Naive thymus-derived CD4-positive, alpha-beta T cell (primary cell): Measurements from ENCODE around the gene DRICH1. TPM values are rescaled to one million over a fixed set of nuclear protein-coding genes. Genes with fewer than 3 reads are reported as not detected.
"Not testable (repeated sequence)": the region's sequence is repeated elsewhere in the genome, so short reads cannot be mapped to it uniquely, and the experiment has no call there.

Experiments
- ATAC-seq: fragments of 150-1000 bp; cut with Tn5 transposase; 2 replicates; pipeline ENCODE4 v1.10.0; 2021; ENCODE audit warnings: mild to moderate bottlenecking, moderate library complexity
- CTCF ChIA-PET: fragments of 350-600 bp; sonication (Branson Sonifier 250); formaldehyde crosslinking; loops from one replicate; lab custom pipeline; 2021; ENCODE audit warnings: antibody characterized with exemption; lab: Charles Lee
- POLR2A ChIA-PET: fragments of 350-600 bp; sonication (Branson Sonifier 250); formaldehyde crosslinking; loops from one replicate; lab custom pipeline; 2021; ENCODE audit warnings: antibody characterized with exemption, inconsistent platforms; lab: Charles Lee
- DNase-seq, 9 donors: peaks; one replicate each; pipeline versions ENCODE4 v3.0.0 to v3.0.0-alpha.2; 2020 to 2022; ENCODE audit warnings: mixed read lengths in 1 of 9
- H3K27ac ChIP-seq: one replicate; pipeline ENCODE4 v1.7.0; 2013; ENCODE audit warnings: mild to moderate bottlenecking, low read depth, low read length, moderate library complexity
- H3K27me3 ChIP-seq, 2 donors: one replicate each; pipeline ENCODE4 v1.7.0; 2013; ENCODE audit warnings: low read length in 2 of 2, mild to moderate bottlenecking in 2 of 2, moderate library complexity in 2 of 2; ENCODE audit not compliant: control insufficient read depth in 2 of 2, insufficient read depth in 2 of 2
- H3K36me3 ChIP-seq, 3 experiments: 1 replicate in 2 of 3; 2 replicates in 1 of 3; pipeline ENCODE4 v1.7.0; 2013; ENCODE audit warnings: low read length in 3 of 3, mild to moderate bottlenecking in 3 of 3, moderate library complexity in 1 of 3; ENCODE audit not compliant: insufficient read depth in 3 of 3, control insufficient read depth in 2 of 3
- H3K4me1 ChIP-seq, 2 donors: one replicate each; pipeline ENCODE4 v1.7.0; 2013; ENCODE audit warnings: low read length in 2 of 2, mild to moderate bottlenecking in 2 of 2, moderate library complexity in 1 of 2; ENCODE audit not compliant: control insufficient read depth in 2 of 2, insufficient read depth in 2 of 2
- H3K4me3 ChIP-seq: 2 replicates; pipeline ENCODE4 v1.7.0; 2013; ENCODE audit warnings: mild to moderate bottlenecking, low read length
- H3K9me3 ChIP-seq, 3 experiments: 1 replicate in 2 of 3; 2 replicates in 1 of 3; pipeline ENCODE4 v1.7.0; 2013; ENCODE audit warnings: low read length in 3 of 3; ENCODE audit not compliant: control insufficient read depth in 2 of 3
- H3K27ac Mint-ChIP-seq, 9 donors: one replicate each; pipeline ENCODE4 v1.8.0; 2020 to 2022; ENCODE audit warnings: mixed read lengths in 9 of 9, mild to moderate bottlenecking in 8 of 9, moderate library complexity in 5 of 9, inconsistent platforms in 2 of 9
- H3K27me3 Mint-ChIP-seq, 5 donors: one replicate each; pipeline ENCODE4 v1.8.0; 2021 to 2022; ENCODE audit warnings: mixed read lengths in 5 of 5, mild to moderate bottlenecking in 1 of 5
- H3K36me3 Mint-ChIP-seq, 5 donors: one replicate each; pipeline ENCODE4 v1.8.0; 2020 to 2022; ENCODE audit warnings: mixed read lengths in 5 of 5, mild to moderate bottlenecking in 3 of 5, inconsistent platforms in 1 of 5
- H3K4me1 Mint-ChIP-seq, 7 donors: one replicate each; pipeline ENCODE4 v1.8.0; 2020 to 2022; ENCODE audit warnings: mixed read lengths in 7 of 7, mild to moderate bottlenecking in 3 of 7, inconsistent platforms in 1 of 7
- H3K4me3 Mint-ChIP-seq, 10 donors: one replicate each; pipeline ENCODE4 v1.8.0; 2020 to 2022; ENCODE audit warnings: mild to moderate bottlenecking in 10 of 10, mixed read lengths in 10 of 10, moderate library complexity in 6 of 10, inconsistent platforms in 2 of 10
- H3K9me3 Mint-ChIP-seq, 11 donors: one replicate each; pipeline ENCODE4 v1.8.0; 2020 to 2022; ENCODE audit warnings: mixed read lengths in 11 of 11, mild to moderate bottlenecking in 4 of 11, inconsistent platforms in 1 of 11, moderate library complexity in 1 of 11
- intact Hi-C, 2 donors: fragments of 100-400 bp; cut with micrococcal nuclease; formaldehyde crosslinking; loops; one replicate each; pipeline ENCODE4 v1.15.1; 2023
- polyA plus RNA-seq, 2 donors: library from polyadenylated mRNA; unstranded; fragments of 300-500 nt; fragmentation: Illumina TruSeq; gene quantifications; one replicate each; pipeline ENCODE4 v1.2.3, GENCODE V29; 2021
- total RNA-seq, 6 experiments: library from RNA in 5 of 6; stranded (reverse) in 5 of 6; gene quantifications; 1 replicate in 5 of 6; 2 replicates in 1 of 6; pipeline ENCODE4 v1.2.3 and lab custom pipeline; 2021 to 2026

Gene DRICH1
- total and polyA plus RNA-seq, 7 experiments from 2014 or later: 0.58 to 3.7 (median 2.1) TPM; not detected in 2

DNA sequence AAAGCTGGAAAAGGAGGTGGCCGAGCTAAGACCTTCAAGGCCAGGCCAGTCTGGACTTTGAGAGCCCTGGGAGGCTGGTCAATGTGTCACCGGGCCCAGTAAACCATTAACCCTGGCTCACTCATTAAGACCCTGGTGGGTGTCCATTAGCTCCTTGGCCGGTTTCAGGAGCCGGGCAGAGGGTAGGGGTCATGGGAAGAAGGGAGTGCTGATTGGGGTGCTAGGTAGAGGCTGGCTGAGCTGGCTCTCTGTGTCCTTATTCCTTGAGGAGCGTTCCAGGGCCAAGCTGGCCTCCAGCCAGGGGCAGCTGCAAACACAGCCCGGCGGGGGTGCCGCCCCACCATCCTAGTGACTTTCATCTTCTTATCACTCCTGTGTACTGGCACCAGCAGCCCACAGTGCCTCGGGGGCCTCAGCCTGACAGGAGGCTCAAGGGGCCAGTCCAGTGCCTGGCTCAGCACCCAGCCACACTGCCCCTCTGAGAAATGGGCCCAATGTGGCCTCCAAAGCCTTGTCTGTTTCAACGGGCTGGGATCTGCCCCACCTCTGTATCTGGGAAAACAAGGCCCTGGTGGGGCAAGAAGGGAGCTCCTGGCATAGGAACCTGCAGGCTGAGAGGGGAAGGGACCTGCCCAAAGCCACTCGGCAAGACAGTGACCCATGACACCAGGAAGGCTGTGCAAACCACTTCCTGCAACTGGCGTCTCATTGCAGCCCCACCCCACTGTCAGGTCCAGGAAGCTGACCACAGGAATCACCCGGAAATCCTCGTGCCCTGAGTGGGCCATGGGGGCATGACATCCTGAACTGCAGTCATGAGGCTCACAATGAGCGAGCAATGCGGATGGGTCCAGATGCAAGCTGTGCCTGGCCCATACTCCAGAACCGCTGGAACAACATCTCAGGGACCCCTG is 43.6 kb upstream of the DRICH1 start:
- DNase-seq (no peak), ATAC-seq (peak; percentile 80)
- Histone ChIP-seq H3K4me1 (peaks cover 0 to 9% of the 10 kb centered on the region in 2 donors), H3K36me3 (peaks cover 0 to 8% (median 0%) of the 10 kb centered on the region in 3 experiments), H3K9me3 (no peaks in the 10 kb centered on the region), H3K4me3 (no peak overlapping the region), H3K27ac (no peak overlapping the region), H3K27me3 (no peaks in the 10 kb centered on the region)
- H3K4me3 Mint-ChIP-seq: no peak overlapping the region
- peaks cover 0 to 29% (median 8%) of the 10 kb centered on the region in 7 donors for H3K4me1 Mint-ChIP-seq
- H3K9me3 Mint-ChIP-seq: no peaks in the 10 kb centered on the region
- POLR2A ChIA-PET: no interaction called here
- H3K36me3 Mint-ChIP-seq: peaks cover 4 to 14% (median 4%) of the 10 kb centered on the region in 5 donors
- no peaks in the 10 kb centered on the region for H3K27me3 Mint-ChIP-seq
- H3K27ac Mint-ChIP-seq: no peak overlapping the region
- CTCF ChIA-PET: no interaction called here
- intact Hi-C loops: loop anchor here in 1 of 2 donors (10.0 kb wide), 1 partner anchor 929 kb away; the partner anchor contains the start of gene GGT1

DNA sequence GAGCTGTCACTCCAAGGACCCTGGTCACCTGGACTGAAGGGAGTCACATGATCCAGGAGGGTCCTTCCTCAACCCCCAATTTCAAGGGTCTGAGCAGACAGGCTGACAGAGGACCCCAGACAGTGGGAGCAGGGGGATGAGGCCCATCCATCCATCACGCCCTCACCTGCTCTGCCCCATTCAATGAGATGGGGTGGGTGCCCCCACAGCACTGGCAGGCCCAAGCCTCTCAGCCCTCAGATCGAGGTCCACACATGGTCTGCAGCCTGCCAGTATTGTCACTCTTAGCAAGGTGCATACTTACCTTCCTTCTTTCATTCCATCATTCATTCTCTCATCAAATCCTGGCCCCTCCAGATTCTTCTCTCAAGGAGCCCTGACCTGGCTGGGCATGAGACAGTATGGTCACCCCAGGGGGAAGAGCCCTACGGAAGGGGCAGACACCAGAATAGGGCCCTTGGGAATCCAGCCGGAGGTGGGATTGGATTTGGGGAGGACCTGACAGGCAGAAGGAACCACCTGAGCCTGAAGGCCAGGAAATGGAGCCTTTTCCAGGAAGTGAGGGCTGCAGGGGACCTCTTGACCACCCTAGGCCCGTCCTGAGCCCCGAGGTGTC is 42.9 kb upstream of the DRICH1 start:
- H3K9me3 Mint-ChIP-seq, H3K27ac ChIP-seq, H3K9me3 ChIP-seq, H3K27me3 Mint-ChIP-seq, H3K4me1 ChIP-seq, H3K27me3 ChIP-seq, POLR2A ChIA-PET, CTCF ChIA-PET, ATAC-seq, H3K4me3 ChIP-seq, H3K36me3 ChIP-seq, DNase-seq, H3K36me3 Mint-ChIP-seq, H3K4me3 Mint-ChIP-seq: not testable (repeated sequence)
- Mint-ChIP-seq H3K4me1 (peaks cover 0 to 29% (median 8%) of the 10 kb centered on the region in 7 donors), H3K27ac (peak overlapping the region in 2 of 9 donors; percentile 39 to 43)
- intact Hi-C loops: loop anchor here in 1 of 2 donors (10.0 kb wide), 1 partner anchor 930 kb away; the partner anchor contains the start of gene GGT1

DNA sequence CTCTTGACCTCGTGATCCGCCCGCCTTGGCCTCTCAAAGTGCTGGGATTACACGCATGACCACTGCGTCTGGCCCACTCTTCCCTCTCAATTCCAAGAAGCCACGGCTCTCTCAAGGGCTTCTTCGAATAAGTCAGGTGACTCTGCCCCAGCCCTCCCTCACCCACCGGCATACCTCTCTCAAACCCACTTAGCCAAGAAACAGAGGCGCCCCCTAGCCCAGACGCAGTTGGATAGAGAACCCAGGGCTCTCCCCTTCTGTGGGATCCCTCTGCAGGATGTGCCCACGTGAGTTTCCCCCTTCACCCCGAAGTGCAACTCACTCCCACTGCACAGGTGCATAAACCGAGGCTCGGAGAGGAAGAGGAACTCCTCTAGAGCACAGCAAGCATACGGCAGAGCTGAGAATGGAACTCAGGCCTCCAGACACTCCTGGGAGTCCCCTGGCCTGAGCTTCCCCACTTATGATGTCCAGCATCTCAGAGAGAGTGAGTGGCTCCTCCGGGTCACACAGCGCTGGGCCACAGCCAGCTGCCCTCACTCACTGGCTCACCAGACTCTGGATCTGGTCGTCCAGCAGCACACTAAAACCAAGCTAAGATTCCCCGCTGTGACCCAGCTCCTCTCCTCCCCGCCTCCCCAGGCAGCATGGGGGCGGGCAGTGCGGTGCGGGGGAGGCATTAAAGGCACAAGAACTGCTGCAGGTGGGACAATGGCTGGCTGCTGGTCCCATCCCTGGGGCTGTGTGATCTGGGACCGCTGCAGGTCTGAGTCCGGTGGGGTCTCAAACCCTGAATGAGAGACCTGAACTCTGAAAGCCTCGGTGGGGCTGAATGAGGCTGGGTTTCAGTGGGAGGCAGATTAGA is 41.9 kb upstream of the DRICH1 start:
- intact Hi-C loops: loop anchor here in 1 of 2 donors (2.0 to 10.0 kb wide), 2 partner anchors 23 to 931 kb away; partner anchors contain the start of gene GGT1
- Histone ChIP-seq H3K9me3 (no peaks in the 10 kb centered on the region), H3K36me3 (peaks cover 0 to 7% (median 0%) of the 10 kb centered on the region in 3 experiments), H3K27ac (no peak overlapping the region), H3K27me3 (no peaks in the 10 kb centered on the region), H3K4me3 (no peak overlapping the region), H3K4me1 (peaks cover 0 to 9% of the 10 kb centered on the region in 2 donors)
- ChIA-PET POLR2A (interaction anchor here (0.6 kb wide), 1 partner anchor 17 kb away, joined by 7 read pairs; no protein-coding TSS in a partner anchor), CTCF (no interaction called here)
- H3K9me3 Mint-ChIP-seq: no peaks in the 10 kb centered on the region
- H3K36me3 Mint-ChIP-seq: peaks cover 0 to 5% (median 0%) of the 10 kb centered on the region in 5 donors
- no peaks in the 10 kb centered on the region for H3K27me3 Mint-ChIP-seq
- ATAC-seq (no peak), DNase-seq (no peak)
- H3K4me1 Mint-ChIP-seq: peaks cover 0 to 29% (median 8%) of the 10 kb centered on the region in 7 donors
- no peak overlapping the region for H3K4me3 Mint-ChIP-seq
- peak overlapping the region in 3 of 9 donors; percentile 30 to 52 (median 47) for H3K27ac Mint-ChIP-seq

DNA sequence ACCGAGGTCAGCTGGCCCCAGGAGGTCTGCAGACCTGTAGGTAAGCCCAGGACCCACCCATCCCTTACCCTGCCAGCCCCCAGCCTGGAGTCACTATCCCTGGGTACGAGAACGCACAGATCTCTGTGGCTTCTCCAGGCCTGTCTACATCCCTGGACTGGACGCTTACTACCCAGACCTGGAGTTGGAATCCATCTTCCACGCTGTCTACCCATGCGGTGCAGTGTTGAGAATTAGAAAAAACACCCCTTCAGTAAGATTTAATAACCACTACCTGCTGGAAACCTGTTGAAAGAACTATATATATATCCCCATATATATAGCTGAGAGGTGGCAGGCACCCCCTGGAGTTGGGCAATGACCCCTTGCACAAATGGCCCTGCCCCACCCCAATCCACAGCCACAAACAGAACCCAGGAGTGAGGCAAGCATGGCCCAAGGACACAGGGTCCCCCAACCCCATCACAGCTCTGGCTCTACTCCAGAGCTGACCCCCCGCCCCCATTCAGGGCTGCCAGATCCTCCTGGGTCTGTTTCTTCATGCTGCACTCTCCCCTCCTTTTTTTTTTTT is 41.0 kb upstream of the DRICH1 start:
- Histone ChIP-seq H3K27me3 (no peaks in the 10 kb centered on the region), H3K36me3 (peaks cover 0 to 7% (median 0%) of the 10 kb centered on the region in 3 experiments), H3K4me1 (peaks cover 0 to 9% of the 10 kb centered on the region in 2 donors), H3K27ac (no peak overlapping the region), H3K9me3 (no peaks in the 10 kb centered on the region), H3K4me3 (no peak overlapping the region)
- H3K27ac Mint-ChIP-seq: peak overlapping the region in 2 of 9 donors; percentile 39 to 51
- POLR2A ChIA-PET: no interaction called here
- DNase-seq (no peak), ATAC-seq (no peak)
- peaks cover 0 to 7% (median 0%) of the 10 kb centered on the region in 5 donors for H3K36me3 Mint-ChIP-seq
- CTCF ChIA-PET: interaction anchor here (0.9 kb wide), 1 partner anchor 21 kb away, joined by 3 read pairs; no protein-coding TSS in a partner anchor
- no peak overlapping the region for H3K4me3 Mint-ChIP-seq
- no peaks in the 10 kb centered on the region for H3K27me3 Mint-ChIP-seq
- H3K4me1 Mint-ChIP-seq: peaks cover 0 to 29% (median 7%) of the 10 kb centered on the region in 7 donors
- peaks cover 0 to 2% (median 0%) of the 10 kb centered on the region in 11 donors for H3K9me3 Mint-ChIP-seq
- intact Hi-C loops: loop anchor here in 1 of 2 donors (2.0 to 10.0 kb wide), 2 partner anchors 22 to 932 kb away; partner anchors contain the start of gene GGT1

DNA sequence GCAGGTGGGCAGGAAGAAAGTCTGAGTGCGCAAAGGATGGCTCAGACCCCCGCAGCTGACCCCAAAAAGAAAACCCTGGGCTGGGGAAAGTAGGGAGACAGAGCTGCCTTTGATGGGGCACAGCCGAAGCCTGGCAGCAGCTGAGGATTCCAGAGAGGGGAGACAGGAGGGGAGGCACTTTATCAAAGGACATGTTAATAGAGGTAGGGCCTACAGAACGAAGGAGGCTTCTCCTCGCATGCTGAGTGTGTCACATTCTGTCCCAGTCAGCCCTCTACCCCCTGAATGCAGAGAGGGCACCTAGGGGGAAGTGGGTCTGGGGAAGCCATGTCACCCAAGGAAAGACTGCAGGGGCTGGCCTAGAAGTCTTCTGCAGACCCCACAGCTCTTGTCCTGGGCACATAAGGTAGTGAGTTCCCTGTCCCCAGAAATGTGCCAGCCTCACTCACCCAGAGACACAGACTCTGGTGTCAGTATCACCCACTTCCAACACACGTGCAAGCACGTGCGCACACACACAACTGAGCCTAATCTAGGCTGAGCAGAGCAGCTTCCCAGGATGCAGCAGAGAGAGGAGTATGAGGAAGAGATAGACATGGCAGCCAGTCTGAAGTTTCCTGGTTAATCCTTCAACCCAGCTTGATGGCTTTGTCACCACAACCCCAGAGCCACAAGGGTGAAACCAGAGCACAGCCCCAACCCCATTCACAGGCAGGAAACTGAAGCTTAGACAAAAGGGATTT is 40.4 kb upstream of the DRICH1 start:
- H3K36me3 ChIP-seq, H3K4me3 ChIP-seq, H3K9me3 ChIP-seq, H3K27ac ChIP-seq, H3K27me3 ChIP-seq, DNase-seq, H3K27me3 Mint-ChIP-seq, ATAC-seq, H3K9me3 Mint-ChIP-seq, POLR2A ChIA-PET, H3K4me3 Mint-ChIP-seq, H3K4me1 ChIP-seq: not testable (repeated sequence)
- H3K4me1 Mint-ChIP-seq: peaks cover 0 to 26% (median under 1%) of the 10 kb centered on the region in 7 donors
- CTCF ChIA-PET: interaction anchor here (0.9 kb wide), 1 partner anchor 22 kb away, joined by 3 read pairs; no protein-coding TSS in a partner anchor
- intact Hi-C loops: loop anchor here in 1 of 2 donors (2.0 to 10.0 kb wide), 2 partner anchors 22 to 932 kb away; partner anchors contain the start of gene GGT1
- H3K36me3 Mint-ChIP-seq: peaks cover 0 to 10% (median 0%) of the 10 kb centered on the region in 5 donors
- H3K27ac Mint-ChIP-seq: peak overlapping the region in 4 of 9 donors; percentile 10 to 68 (median 44)
